HS-27A (cell line): ENCODE measurements around the gene DACH2.

Experiments used
- DNase-seq: peaks from one replicate; pipeline ENCODE4 v3.0.0-alpha.2; 2012; ENCODE audit warnings: low read depth, missing footprints

The DACH2 gene

GRCh38 chrX:86806786-86807185 lies 658.5 kb downstream of the DACH2 start:
- no peak for DNase-seq

- no peak for DNase-seq
Observed at GRCh38 chrX:86809651-86810050, 661.4 kb downstream of the DACH2 start.

DNA sequence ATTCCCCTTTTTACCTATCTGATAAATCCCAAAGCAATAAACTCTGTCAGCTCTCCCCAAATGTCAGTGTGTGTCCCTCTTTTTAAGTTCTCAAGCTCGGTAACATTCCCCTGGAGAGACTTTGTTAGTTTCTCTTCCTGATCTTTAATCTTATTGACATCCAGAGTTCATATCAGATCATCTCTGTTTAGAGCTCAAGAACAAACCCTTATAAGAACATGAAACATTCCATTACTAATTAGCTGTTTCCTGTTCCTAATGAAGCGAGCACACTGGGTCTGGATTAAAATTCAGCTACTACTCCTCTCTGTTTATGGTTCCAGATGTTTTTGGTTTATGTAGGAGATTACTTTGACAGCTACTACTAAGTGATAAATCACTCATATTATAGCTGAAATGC lies 681.5 kb downstream of the DACH2 start:
- no peak for DNase-seq

GRCh38 chrX:86830685-86831084 lies 682.4 kb downstream of the DACH2 start:
- no peak for DNase-seq

GRCh38 chrX:86845101-86845500 lies 696.9 kb downstream of the DACH2 start:
- DNase-seq, result no peak
